ENCODE results near the gene ERCC8. TPM values are rescaled to one million over a fixed set of nuclear protein-coding genes. Genes with fewer than 3 reads are reported as not detected.

ERCC8 gene
- total RNA-seq, 2 donors from 2014 or later, result 6.0 to 9.2 TPM

- Histone ChIP-seq H3K4me1 (peaks cover 0 to 13% of the 10 kb centered on the region in 2 donors), H3K4me3 (peak overlapping the region; percentile 47 to 68), H3K9me3 (no peaks in the 10 kb centered on the region), H3K36me3 (no peaks in the 10 kb centered on the region), H3K27ac (peak overlapping the region in 1 of 2 donors; percentile 32), H3K27me3 (no peaks in the 10 kb centered on the region)
- no peak for DNase-seq (ENCODE audit: low spot score)
- no peak for TF ChIP-seq CTCF (IDR thresholded peaks at IDR 0.05)
These were observed 101.4 kb downstream of the ERCC8 start for GRCh38 chr5:60843386-60843935.

GRCh38 chr5:60842871-60843385, 101.9 kb downstream of the ERCC8 start:
- Histone ChIP-seq H3K4me1 (peaks cover 0 to 13% of the 10 kb centered on the region in 2 donors), H3K9me3 (no peaks in the 10 kb centered on the region), H3K27me3 (no peaks in the 10 kb centered on the region), H3K27ac (no peak overlapping the region), H3K4me3 (peak overlapping the region in 1 of 2 donors; percentile 68), H3K36me3 (no peaks in the 10 kb centered on the region)
- TF ChIP-seq CTCF (IDR thresholded peaks at IDR 0.05), result no peak
- DNase-seq (ENCODE audit: low spot score), result no peak

GRCh38 chr5:60841361-60841760, 103.5 kb downstream of the ERCC8 start:
- Histone ChIP-seq H3K27ac (no peak overlapping the region), H3K9me3 (no peaks in the 10 kb centered on the region), H3K27me3 (no peaks in the 10 kb centered on the region), H3K4me1 (peaks cover 0 to 13% of the 10 kb centered on the region in 2 donors), H3K36me3 (no peaks in the 10 kb centered on the region), H3K4me3 (no peak overlapping the region)
- TF ChIP-seq CTCF (IDR thresholded peaks at IDR 0.05), result no peak
- DNase-seq (ENCODE audit: low spot score), result no peak

- H3K27me3 ChIP-seq, result no peaks in the 10 kb centered on the region
- no peak for DNase-seq (ENCODE audit: low spot score)
These were observed 108.7 kb downstream of the ERCC8 start for GRCh38 chr5:60836131-60836530.

GRCh38 chr5:60835554-60835953, 109.3 kb downstream of the ERCC8 start:
- Histone ChIP-seq H3K9me3 (no peaks in the 10 kb centered on the region), H3K36me3 (no peaks in the 10 kb centered on the region), H3K4me3 (no peak overlapping the region), H3K27me3 (no peaks in the 10 kb centered on the region), H3K27ac (no peak overlapping the region), H3K4me1 (no peaks in the 10 kb centered on the region)
- no peak for DNase-seq (ENCODE audit: low spot score)
- no peak for TF ChIP-seq CTCF (IDR thresholded peaks at IDR 0.05)

More at GRCh38 chr5:60836131-60836530, 108.7 kb downstream of the ERCC8 start:
- no peak overlapping the region for H3K27ac ChIP-seq
- TF ChIP-seq CTCF (IDR thresholded peaks at IDR 0.05), result no peak
- no peaks in the 10 kb centered on the region for H3K4me1 ChIP-seq
- no peak overlapping the region for H3K4me3 ChIP-seq
- H3K36me3 ChIP-seq, result no peaks in the 10 kb centered on the region
- no peaks in the 10 kb centered on the region for H3K9me3 ChIP-seq

DNA sequence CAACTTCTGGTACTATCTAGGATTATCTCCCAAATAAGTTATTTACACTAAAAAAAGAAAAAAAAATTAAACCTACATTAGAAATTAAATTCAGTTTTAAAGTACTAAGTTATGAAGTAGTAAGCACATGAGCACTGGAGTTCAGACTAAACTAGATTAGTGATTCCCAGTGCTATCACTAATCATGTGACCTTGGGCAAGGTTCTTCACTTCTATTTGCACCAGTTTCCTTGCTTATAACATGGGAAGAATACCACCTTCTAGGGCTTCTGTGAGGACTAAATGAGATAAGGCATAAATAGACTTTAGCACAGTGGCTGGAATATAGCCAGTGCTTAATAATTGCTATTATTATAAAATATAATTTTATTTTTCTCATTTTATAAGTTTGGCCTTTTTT, 111.3 kb downstream of the ERCC8 start:
- no peak overlapping the region for H3K4me3 ChIP-seq
- no peaks in the 10 kb centered on the region for H3K27me3 ChIP-seq
- H3K9me3 ChIP-seq, result no peaks in the 10 kb centered on the region
- H3K36me3 ChIP-seq, result no peaks in the 10 kb centered on the region
- TF ChIP-seq CTCF (IDR thresholded peaks at IDR 0.05), result no peak
- no peak for DNase-seq (ENCODE audit: low spot score)
- no peak overlapping the region for H3K27ac ChIP-seq
- H3K4me1 ChIP-seq, result no peaks in the 10 kb centered on the region

All from right atrium auricular region (tissue), 2 donors.